OCI-LY1 (cell line): Measurements from ENCODE around the gene KCNMA1.

Experiments
- EZH2 ChIP-seq: fragments of 200-600 bp; sonication (generic), shearing (Covaris generic); IDR thresholded peaks from 2 replicates; pipeline ENCODE4 v1.8.0; 2017; ENCODE audit warnings: borderline replicate concordance, mixed run types, mild to moderate bottlenecking, antibody characterized with exemption, low read length, moderate library complexity, mixed read lengths
- TF ChIP-seq, protein P1 (sequence below): fragments of 200-600 bp; sonication (generic), shearing (Covaris generic); IDR thresholded peaks from 2 replicates; pipeline ENCODE4 v1.5.1; 2017; ENCODE audit warnings: mild to moderate bottlenecking, antibody characterized with exemption, low read length, moderate library complexity, mixed read lengths

DNA sequence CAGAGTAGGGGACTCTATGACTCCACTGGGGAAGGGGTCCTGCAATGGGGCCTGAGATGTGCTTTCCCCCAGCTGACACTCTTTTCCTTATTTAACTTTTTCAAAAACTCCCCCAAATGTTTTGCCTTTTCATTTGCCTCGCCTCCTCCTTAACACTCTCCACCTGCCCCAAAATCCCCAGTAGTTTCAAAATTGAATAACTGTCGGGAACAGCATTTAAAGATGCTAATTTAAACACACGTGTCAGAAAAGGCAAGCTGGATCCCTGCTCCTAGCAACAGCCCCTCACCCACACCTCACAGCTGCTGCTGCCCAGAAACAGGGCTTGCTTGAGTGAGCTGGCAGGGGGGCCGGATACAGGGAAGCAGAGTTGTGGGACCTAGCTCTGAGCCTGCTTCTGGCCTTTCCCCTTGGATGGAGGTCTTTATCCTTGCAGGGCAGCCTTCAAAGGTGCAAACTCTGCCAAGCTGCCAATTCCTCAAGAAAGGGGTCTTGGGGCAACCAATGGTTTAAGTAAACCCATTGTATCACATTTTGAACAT is 115.3 kb downstream of the KCNMA1 start:
- TF ChIP-seq, protein P1, sequence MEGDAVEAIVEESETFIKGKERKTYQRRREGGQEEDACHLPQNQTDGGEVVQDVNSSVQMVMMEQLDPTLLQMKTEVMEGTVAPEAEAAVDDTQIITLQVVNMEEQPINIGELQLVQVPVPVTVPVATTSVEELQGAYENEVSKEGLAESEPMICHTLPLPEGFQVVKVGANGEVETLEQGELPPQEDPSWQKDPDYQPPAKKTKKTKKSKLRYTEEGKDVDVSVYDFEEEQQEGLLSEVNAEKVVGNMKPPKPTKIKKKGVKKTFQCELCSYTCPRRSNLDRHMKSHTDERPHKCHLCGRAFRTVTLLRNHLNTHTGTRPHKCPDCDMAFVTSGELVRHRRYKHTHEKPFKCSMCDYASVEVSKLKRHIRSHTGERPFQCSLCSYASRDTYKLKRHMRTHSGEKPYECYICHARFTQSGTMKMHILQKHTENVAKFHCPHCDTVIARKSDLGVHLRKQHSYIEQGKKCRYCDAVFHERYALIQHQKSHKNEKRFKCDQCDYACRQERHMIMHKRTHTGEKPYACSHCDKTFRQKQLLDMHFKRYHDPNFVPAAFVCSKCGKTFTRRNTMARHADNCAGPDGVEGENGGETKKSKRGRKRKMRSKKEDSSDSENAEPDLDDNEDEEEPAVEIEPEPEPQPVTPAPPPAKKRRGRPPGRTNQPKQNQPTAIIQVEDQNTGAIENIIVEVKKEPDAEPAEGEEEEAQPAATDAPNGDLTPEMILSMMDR, result no peak
- TF ChIP-seq EZH2, result no peak
